Activated T-cell treated with anti-CD3 and anti-CD28 coated beads for 24 hours (primary cell): ENCODE data around the gene RNU2-1.
"Not testable (repeated sequence)": the region's sequence is repeated elsewhere in the genome, so short reads cannot be mapped to it uniquely, and the experiment has no call there.

ENCODE experiments used
- DNase-seq: peaks from one replicate; pipeline ENCODE4 v3.0.0-alpha.2; 2020; ENCODE audit warnings: low read depth

The RNU2-1 gene

GRCh38 chr17:43233877-43234276, at the start of gene RNU2-1:
Gene RNU2-1, minus strand, starts transcription at chr17:43233977.
- DNase-seq: not testable (repeated sequence)

- DNase-seq: not testable (repeated sequence)
These were observed 39.1 kb upstream of the RNU2-1 start for GRCh38 chr17:43272914-43273313.

GRCh38 chr17:43272483-43272882, 38.7 kb upstream of the RNU2-1 start:
- DNase-seq: not testable (repeated sequence)

- DNase-seq: not testable (repeated sequence)
These were observed 37.1 kb upstream of the RNU2-1 start for GRCh38 chr17:43270552-43271504.

GRCh38 chr17:43246456-43246855, 12.7 kb upstream of the RNU2-1 start:
- DNase-seq: not testable (repeated sequence)

GRCh38 chr17:43240596-43241352, 7.0 kb upstream of the RNU2-1 start:
- DNase-seq: not testable (repeated sequence)

GRCh38 chr17:43239597-43239996, 5.8 kb upstream of the RNU2-1 start:
- DNase-seq: not testable (repeated sequence)

GRCh38 chr17:43233263-43233662, 514 bp downstream of the RNU2-1 start:
- DNase-seq: not testable (repeated sequence)

GRCh38 chr17:43232021-43232699, 1.6 kb downstream of the RNU2-1 start:
- DNase-seq: not testable (repeated sequence)

- DNase-seq: not testable (repeated sequence)
These were observed 2.4 kb downstream of the RNU2-1 start for GRCh38 chr17:43231205-43232020.

- not testable (repeated sequence) for DNase-seq
These were observed 5.6 kb downstream of the RNU2-1 start, which contains the start of gene CCDC200 for GRCh38 chr17:43228020-43228782. Gene CCDC200, minus strand, starts transcription at chr17:43228623. Its CDS starts 69 bp downstream, at chr17:43228554.

GRCh38 chr17:43226393-43226792, 7.4 kb downstream of the RNU2-1 start:
- DNase-seq: no peak

- DNase-seq: no peak
These were observed 9.6 kb downstream of the RNU2-1 start for GRCh38 chr17:43224146-43224705.

- no peak for DNase-seq
These were observed 13.2 kb downstream of the RNU2-1 start for GRCh38 chr17:43220511-43221125.

- DNase-seq: no peak
These were observed 13.9 kb downstream of the RNU2-1 start for GRCh38 chr17:43219746-43220380.

- no peak for DNase-seq
These were observed 14.8 kb downstream of the RNU2-1 start for GRCh38 chr17:43219001-43219400.

GRCh38 chr17:43217614-43218087, 16.1 kb downstream of the RNU2-1 start:
- DNase-seq: no peak

GRCh38 chr17:43216762-43217613, 16.8 kb downstream of the RNU2-1 start:
- DNase-seq: no peak
